Measurements from ENCODE around the gene ARHGAP23. TPM values are rescaled to one million over a fixed set of nuclear protein-coding genes. Genes with fewer than 3 reads are reported as not detected.

The ARHGAP23 gene
- total and polyA plus RNA-seq, 2 experiments from 2014 or later = 21.4 to 150 TPM

DNA sequence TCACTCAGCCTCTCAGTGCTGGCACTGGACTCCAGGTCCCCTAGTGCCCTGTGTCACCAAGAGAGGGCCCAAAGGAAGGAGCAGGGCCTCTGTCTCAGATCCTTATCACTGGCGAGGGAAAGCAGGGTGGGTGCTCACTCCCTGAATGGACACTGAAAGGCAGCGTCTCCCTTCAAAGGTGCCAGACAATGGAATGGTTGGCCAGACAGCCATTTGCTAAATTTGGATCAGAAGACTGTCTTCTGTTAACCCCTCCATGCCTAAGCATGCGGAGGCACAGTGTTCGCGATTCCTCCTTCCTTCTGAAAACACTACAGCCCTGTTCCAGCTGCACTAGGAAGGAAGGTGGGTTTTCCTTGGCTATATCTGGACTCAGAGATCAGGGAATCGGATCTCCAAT, 129.1 kb downstream of the ARHGAP23 start:
- 0 out of 2 replicates have a peak overlapping the region, but pooled peaks have one; percentile 68 for H2AFZ ChIP-seq
- peak overlapping the region; percentile 56 for H3K4me2 ChIP-seq
- peak overlapping the region; percentile 59; the same call in 2 of the 3 replicates for H3K4me3 Mint-ChIP-seq

More for the DNA sequence above, 129.1 kb downstream of the ARHGAP23 start:
- Histone ChIP-seq H3K36me3 (ENCODE audit: insufficient read depth) (no peaks in the 10 kb centered on the region), H4K20me1 (replicated peaks; ENCODE audit: insufficient read depth) (peaks cover 10% of the 10 kb centered on the region; the same call in 1 of the 2 replicates), H3K27me3 (ENCODE audit: insufficient read depth) (peaks cover 60% of the 10 kb centered on the region), H3K79me2 (replicated peaks; ENCODE audit: insufficient read depth) (no peaks in the 10 kb centered on the region), H3K27ac (ENCODE audit: low read depth) (no peak overlapping the region), H3F3A (replicated peaks; ENCODE audit: low read depth) (peaks cover 18% of the 10 kb centered on the region), H3K4me1 (ENCODE audit: insufficient read depth) (peaks cover 26% of the 10 kb centered on the region; the same call in 1 of the 2 replicates), H3K4me3 (peak overlapping the region; percentile 81; the same call in 1 of the 2 replicates), H3K9me2 (ENCODE audit: insufficient read depth) (no peaks in the 10 kb centered on the region)
- H3K9me3 Mint-ChIP-seq = no peaks in the 10 kb centered on the region
- no peaks in the 10 kb centered on the region; the same call in 2 of the 3 replicates for H3K36me3 Mint-ChIP-seq (ENCODE audit: low read depth)
- TF ChIP-seq POLR2AphosphoS5 (IDR thresholded peaks at IDR 0.05; ENCODE audit: low read depth) (no peak), EZH2 (IDR thresholded peaks at IDR 0.05; ENCODE audit: low read depth, unreplicated experiment) (no peak), CREB1 (CRISPR knock-in tag; IDR thresholded peaks at IDR 0.05; ENCODE audit: low read depth) (no peak), JUNB (IDR thresholded peaks at IDR 0.05; ENCODE audit: unreplicated experiment) (no peak), EZH2phosphoT487 (IDR thresholded peaks at IDR 0.05; ENCODE audit: unreplicated experiment) (no peak), ZNF114 (CRISPR knock-in tag; IDR thresholded peaks at IDR 0.05) (no peak), ZNF331 (CRISPR knock-in tag; IDR thresholded peaks at IDR 0.05; ENCODE audit: low read depth) (no peak), NANOG (IDR thresholded peaks at IDR 0.05; ENCODE audit: borderline replicate concordance) (no peak), STAT1 (IDR thresholded peaks at IDR 0.05; ENCODE audit: unreplicated experiment) (no peak)
- TF ChIP-seq, protein P1, sequence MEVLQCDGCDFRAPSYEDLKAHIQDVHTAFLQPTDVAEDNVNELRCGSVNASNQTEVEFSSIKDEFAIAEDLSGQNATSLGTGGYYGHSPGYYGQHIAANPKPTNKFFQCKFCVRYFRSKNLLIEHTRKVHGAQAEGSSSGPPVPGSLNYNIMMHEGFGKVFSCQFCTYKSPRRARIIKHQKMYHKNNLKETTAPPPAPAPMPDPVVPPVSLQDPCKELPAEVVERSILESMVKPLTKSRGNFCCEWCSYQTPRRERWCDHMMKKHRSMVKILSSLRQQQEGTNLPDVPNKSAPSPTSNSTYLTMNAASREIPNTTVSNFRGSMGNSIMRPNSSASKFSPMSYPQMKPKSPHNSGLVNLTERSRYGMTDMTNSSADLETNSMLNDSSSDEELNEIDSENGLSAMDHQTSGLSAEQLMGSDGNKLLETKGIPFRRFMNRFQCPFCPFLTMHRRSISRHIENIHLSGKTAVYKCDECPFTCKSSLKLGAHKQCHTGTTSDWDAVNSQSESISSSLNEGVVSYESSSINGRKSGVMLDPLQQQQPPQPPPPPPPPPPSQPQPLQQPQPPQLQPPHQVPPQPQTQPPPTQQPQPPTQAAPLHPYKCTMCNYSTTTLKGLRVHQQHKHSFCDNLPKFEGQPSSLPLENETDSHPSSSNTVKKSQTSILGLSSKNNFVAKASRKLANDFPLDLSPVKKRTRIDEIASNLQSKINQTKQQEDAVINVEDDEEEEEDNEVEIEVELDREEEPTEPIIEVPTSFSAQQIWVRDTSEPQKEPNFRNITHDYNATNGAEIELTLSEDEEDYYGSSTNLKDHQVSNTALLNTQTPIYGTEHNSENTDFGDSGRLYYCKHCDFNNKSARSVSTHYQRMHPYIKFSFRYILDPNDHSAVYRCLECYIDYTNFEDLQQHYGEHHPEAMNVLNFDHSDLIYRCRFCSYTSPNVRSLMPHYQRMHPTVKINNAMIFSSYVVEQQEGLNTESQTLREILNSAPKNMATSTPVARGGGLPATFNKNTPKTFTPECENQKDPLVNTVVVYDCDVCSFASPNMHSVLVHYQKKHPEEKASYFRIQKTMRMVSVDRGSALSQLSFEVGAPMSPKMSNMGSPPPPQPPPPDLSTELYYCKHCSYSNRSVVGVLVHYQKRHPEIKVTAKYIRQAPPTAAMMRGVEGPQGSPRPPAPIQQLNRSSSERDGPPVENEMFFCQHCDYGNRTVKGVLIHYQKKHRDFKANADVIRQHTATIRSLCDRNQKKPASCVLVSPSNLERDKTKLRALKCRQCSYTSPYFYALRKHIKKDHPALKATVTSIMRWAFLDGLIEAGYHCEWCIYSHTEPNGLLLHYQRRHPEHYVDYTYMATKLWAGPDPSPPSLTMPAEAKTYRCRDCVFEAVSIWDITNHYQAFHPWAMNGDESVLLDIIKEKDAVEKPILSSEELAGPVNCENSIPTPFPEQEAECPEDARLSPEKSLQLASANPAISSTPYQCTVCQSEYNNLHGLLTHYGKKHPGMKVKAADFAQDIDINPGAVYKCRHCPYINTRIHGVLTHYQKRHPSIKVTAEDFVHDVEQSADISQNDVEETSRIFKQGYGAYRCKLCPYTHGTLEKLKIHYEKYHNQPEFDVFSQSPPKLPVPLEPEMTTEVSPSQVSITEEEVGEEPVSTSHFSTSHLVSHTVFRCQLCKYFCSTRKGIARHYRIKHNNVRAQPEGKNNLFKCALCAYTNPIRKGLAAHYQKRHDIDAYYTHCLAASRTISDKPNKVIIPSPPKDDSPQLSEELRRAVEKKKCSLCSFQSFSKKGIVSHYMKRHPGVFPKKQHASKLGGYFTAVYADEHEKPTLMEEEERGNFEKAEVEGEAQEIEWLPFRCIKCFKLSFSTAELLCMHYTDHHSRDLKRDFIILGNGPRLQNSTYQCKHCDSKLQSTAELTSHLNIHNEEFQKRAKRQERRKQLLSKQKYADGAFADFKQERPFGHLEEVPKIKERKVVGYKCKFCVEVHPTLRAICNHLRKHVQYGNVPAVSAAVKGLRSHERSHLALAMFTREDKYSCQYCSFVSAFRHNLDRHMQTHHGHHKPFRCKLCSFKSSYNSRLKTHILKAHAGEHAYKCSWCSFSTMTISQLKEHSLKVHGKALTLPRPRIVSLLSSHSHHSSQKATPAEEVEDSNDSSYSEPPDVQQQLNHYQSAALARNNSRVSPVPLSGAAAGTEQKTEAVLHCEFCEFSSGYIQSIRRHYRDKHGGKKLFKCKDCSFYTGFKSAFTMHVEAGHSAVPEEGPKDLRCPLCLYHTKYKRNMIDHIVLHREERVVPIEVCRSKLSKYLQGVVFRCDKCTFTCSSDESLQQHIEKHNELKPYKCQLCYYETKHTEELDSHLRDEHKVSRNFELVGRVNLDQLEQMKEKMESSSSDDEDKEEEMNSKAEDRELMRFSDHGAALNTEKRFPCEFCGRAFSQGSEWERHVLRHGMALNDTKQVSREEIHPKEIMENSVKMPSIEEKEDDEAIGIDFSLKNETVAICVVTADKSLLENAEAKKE (CRISPR knock-in tag; IDR thresholded peaks at IDR 0.05) = no peak
- TF ChIP-seq, protein P2, sequence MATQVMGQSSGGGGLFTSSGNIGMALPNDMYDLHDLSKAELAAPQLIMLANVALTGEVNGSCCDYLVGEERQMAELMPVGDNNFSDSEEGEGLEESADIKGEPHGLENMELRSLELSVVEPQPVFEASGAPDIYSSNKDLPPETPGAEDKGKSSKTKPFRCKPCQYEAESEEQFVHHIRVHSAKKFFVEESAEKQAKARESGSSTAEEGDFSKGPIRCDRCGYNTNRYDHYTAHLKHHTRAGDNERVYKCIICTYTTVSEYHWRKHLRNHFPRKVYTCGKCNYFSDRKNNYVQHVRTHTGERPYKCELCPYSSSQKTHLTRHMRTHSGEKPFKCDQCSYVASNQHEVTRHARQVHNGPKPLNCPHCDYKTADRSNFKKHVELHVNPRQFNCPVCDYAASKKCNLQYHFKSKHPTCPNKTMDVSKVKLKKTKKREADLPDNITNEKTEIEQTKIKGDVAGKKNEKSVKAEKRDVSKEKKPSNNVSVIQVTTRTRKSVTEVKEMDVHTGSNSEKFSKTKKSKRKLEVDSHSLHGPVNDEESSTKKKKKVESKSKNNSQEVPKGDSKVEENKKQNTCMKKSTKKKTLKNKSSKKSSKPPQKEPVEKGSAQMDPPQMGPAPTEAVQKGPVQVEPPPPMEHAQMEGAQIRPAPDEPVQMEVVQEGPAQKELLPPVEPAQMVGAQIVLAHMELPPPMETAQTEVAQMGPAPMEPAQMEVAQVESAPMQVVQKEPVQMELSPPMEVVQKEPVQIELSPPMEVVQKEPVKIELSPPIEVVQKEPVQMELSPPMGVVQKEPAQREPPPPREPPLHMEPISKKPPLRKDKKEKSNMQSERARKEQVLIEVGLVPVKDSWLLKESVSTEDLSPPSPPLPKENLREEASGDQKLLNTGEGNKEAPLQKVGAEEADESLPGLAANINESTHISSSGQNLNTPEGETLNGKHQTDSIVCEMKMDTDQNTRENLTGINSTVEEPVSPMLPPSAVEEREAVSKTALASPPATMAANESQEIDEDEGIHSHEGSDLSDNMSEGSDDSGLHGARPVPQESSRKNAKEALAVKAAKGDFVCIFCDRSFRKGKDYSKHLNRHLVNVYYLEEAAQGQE (IDR thresholded peaks at IDR 0.05; ENCODE audit: unreplicated experiment) = no peak
- TF ChIP-seq, protein P3, sequence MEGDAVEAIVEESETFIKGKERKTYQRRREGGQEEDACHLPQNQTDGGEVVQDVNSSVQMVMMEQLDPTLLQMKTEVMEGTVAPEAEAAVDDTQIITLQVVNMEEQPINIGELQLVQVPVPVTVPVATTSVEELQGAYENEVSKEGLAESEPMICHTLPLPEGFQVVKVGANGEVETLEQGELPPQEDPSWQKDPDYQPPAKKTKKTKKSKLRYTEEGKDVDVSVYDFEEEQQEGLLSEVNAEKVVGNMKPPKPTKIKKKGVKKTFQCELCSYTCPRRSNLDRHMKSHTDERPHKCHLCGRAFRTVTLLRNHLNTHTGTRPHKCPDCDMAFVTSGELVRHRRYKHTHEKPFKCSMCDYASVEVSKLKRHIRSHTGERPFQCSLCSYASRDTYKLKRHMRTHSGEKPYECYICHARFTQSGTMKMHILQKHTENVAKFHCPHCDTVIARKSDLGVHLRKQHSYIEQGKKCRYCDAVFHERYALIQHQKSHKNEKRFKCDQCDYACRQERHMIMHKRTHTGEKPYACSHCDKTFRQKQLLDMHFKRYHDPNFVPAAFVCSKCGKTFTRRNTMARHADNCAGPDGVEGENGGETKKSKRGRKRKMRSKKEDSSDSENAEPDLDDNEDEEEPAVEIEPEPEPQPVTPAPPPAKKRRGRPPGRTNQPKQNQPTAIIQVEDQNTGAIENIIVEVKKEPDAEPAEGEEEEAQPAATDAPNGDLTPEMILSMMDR (conservative IDR thresholded peaks at IDR 0.05; ENCODE audit: low read depth in 2 of 2) = no peak
- TF ChIP-seq, protein P4, sequence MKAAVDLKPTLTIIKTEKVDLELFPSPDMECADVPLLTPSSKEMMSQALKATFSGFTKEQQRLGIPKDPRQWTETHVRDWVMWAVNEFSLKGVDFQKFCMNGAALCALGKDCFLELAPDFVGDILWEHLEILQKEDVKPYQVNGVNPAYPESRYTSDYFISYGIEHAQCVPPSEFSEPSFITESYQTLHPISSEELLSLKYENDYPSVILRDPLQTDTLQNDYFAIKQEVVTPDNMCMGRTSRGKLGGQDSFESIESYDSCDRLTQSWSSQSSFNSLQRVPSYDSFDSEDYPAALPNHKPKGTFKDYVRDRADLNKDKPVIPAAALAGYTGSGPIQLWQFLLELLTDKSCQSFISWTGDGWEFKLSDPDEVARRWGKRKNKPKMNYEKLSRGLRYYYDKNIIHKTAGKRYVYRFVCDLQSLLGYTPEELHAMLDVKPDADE (IDR thresholded peaks at IDR 0.05) = no peak
- H3K27ac Mint-ChIP-seq = no peak overlapping the region
- peaks cover 50% of the 10 kb centered on the region for H3K27me3 Mint-ChIP-seq (ENCODE audit: insufficient read depth, low read depth, poor library complexity)
- no peak for DNase-seq (ENCODE audit: low spot score)
- ATAC-seq = no peak
- H3K4me1 Mint-ChIP-seq = peaks cover 31% of the 10 kb centered on the region

All from GM23338 (cell line).